K562 (cell line): ENCODE measurements around the gene DHRS12. TPM values are rescaled to one million over a fixed set of nuclear protein-coding genes. Genes with fewer than 3 reads are reported as not detected.

ENCODE experiments used
- ATAC-seq: fragments of 200-7000 bp; cut with Tn5 transposase; 3 replicates; pipeline ENCODE4 v1.9.1; 2020; ENCODE audit warnings: moderate library complexity
- BruUV-seq: library from RNA; stranded (reverse); fragments of 400-500 nt; replicated peaks from 2 replicates; lab custom pipeline; 2021; lab: Mats Ljungman, UMichigan
- CTCF ChIA-PET: fragments of 300-600 bp; formaldehyde crosslinking; extraction: SDS; loops from one replicate; lab custom pipeline; 2021; ENCODE audit warnings: low intra/inter-chr PET ratio; lab: Yijun Ruan, JAX
- POLR2A ChIA-PET: fragments of 300-600, 350-650 bp; sonication (Branson Sonifier 250); formaldehyde crosslinking; extraction: SDS; loops from one replicate; lab custom pipeline; 2021; ENCODE audit warnings: antibody characterized with exemption, inconsistent platforms; lab: Yijun Ruan, JAX
- DNase-seq, 4 experiments: peaks; one replicate each; pipeline versions ENCODE4 v3.0.0 to v3.0.0-alpha.2; 2011 to 2018; ENCODE audit warnings: low spot score in 3 of 4, mixed read lengths in 3 of 4; ENCODE audit errors: extremely low read depth in 1 of 4
- FAIRE-seq: peaks from 2 replicates; lab custom pipeline; 2011; peaks lifted over from hg19 to GRCh38; lab: Jason Lieb, UNC
- H2AFZ ChIP-seq: 2 replicates; pipeline ENCODE4 v1.6.0; 2011; ENCODE audit warnings: low read depth, low read length, control low read depth, inconsistent platforms
- H3K27ac ChIP-seq: fragments of 200-600 bp; 3 replicates; pipeline ENCODE4 v1.8.0; 2011; ENCODE audit warnings: low read depth, mild to moderate bottlenecking, control low read depth, inconsistent platforms, low read length, moderate library complexity, mixed read lengths; ENCODE audit errors: extremely low read depth
- H3K27me3 ChIP-seq, 2 experiments: fragments of 300-600 bp in 1 of 2; 2 replicates in 1 of 2; 3 replicates in 1 of 2; pipeline versions ENCODE4 v1.6.0 to v1.8.0; 2011; ENCODE audit warnings: inconsistent platforms in 2 of 2, low read length in 2 of 2, mild to moderate bottlenecking in 1 of 2, mixed read lengths in 1 of 2, moderate library complexity in 1 of 2; ENCODE audit not compliant: control insufficient read depth in 2 of 2, insufficient read depth in 2 of 2
- H3K36me3 ChIP-seq: fragments of 300-600 bp; 3 replicates; pipeline ENCODE4 v1.8.0; 2011; ENCODE audit warnings: mild to moderate bottlenecking, low read length, inconsistent platforms; ENCODE audit not compliant: control insufficient read depth, insufficient read depth
- H3K4me1 ChIP-seq, 2 experiments: fragments of 200-600 bp in 1 of 2; replicated peaks in 1 of 2; 2 replicates in 1 of 2; 3 replicates in 1 of 2; pipeline versions ENCODE4 v1.5.1 to v1.8.0; 2011; ENCODE audit warnings: inconsistent platforms in 2 of 2, low read length in 2 of 2, mild to moderate bottlenecking in 1 of 2, mixed read lengths in 1 of 2, moderate library complexity in 1 of 2; ENCODE audit not compliant: control insufficient read depth in 2 of 2, insufficient read depth in 2 of 2
- H3K4me2 ChIP-seq: 2 replicates; pipeline ENCODE4 v1.6.1; 2011; ENCODE audit warnings: low read length, control low read depth, inconsistent platforms, mixed read lengths; ENCODE audit not compliant: insufficient read depth
- H3K4me3 ChIP-seq: fragments of 200-600 bp; sonication (generic), shearing (Covaris generic); 2 replicates; pipeline ENCODE4 v1.5.1; 2016; ENCODE audit warnings: control low read depth, inconsistent platforms
- H3K79me2 ChIP-seq: fragments of 200-600 bp; 3 replicates; pipeline ENCODE4 v1.8.0; 2011; ENCODE audit warnings: low read length, inconsistent platforms; ENCODE audit not compliant: control insufficient read depth, insufficient read depth
- H3K9ac ChIP-seq, 2 experiments: 2 replicates each; pipeline versions ENCODE4 v1.6.0 to v1.6.1; 2011; ENCODE audit warnings: low read depth in 2 of 2, low read length in 2 of 2, control low read depth in 1 of 2, inconsistent platforms in 1 of 2, mild to moderate bottlenecking in 1 of 2, mixed read lengths in 1 of 2; ENCODE audit not compliant: insufficient read depth in 1 of 2
- H3K9me1 ChIP-seq: one replicate; pipeline ENCODE4 v1.6.0; 2011; ENCODE audit warnings: inconsistent platforms, mild to moderate bottlenecking, low read length, moderate library complexity; ENCODE audit not compliant: control insufficient read depth, insufficient read depth
- H3K9me3 ChIP-seq: replicated peaks from 2 replicates; pipeline ENCODE4 v1.5.1; 2011; ENCODE audit warnings: low read depth, low read length, inconsistent platforms; ENCODE audit not compliant: control insufficient read depth, insufficient read depth
- H4K20me1 ChIP-seq: replicated peaks from 2 replicates; pipeline ENCODE4 v1.6.1; 2011; ENCODE audit warnings: low read length, inconsistent platforms, mixed read lengths; ENCODE audit not compliant: control insufficient read depth, insufficient read depth
- HNRNPUL1 ChIP-seq: fragments of 200-400 bp; formaldehyde crosslinking; IDR thresholded peaks from 2 replicates; pipeline ENCODE4 v1.6.1; 2017; ENCODE audit warnings: low read length
- LARP7 ChIP-seq: fragments of 450-650 bp; IDR thresholded peaks from 2 replicates; pipeline ENCODE4 v1.6.1; 2016
- NR4A1 ChIP-seq, 2 experiments: fragments of 250-450 bp in 1 of 2; fragments of 450-650 bp in 1 of 2; sonication (Bioruptor Pico) in 1 of 2; IDR thresholded peaks; 2 replicates each; pipeline versions ENCODE4 v1.4.0 to v1.6.1; 2016 to 2020; ENCODE audit warnings: mild to moderate bottlenecking in 2 of 2, missing compliant biosample characterization in 1 of 2, missing genetic modification characterization in 1 of 2, moderate library complexity in 1 of 2
- ZNF347 ChIP-seq: fragments of 450-650 bp; formaldehyde crosslinking; IDR thresholded peaks from 2 replicates; pipeline ENCODE4 v1.4.0; 2020; ENCODE audit warnings: low read depth, mild to moderate bottlenecking, moderate library complexity
- WGBS: fragments of 100-300 bp; shearing (Covaris generic); methylation state at CpG from one replicate; pipeline ENCODE4 v1.1.6; 2016; ENCODE audit warnings: low coverage, mixed read lengths; ENCODE audit not compliant: insufficient coverage; ENCODE audit errors: missing lambda C conversion rate; 5-methylcytosine and 5-hydroxymethylcytosine counted together
- in situ Hi-C: fragments of 300-500 bp; cut with MboI; formaldehyde crosslinking; loops from 4 replicates; pipeline ENCODE4 v1.15.0; 2018; ENCODE audit warnings: inconsistent platforms, mixed read lengths
- intact Hi-C: fragments of 100-400 bp; cut with micrococcal nuclease; formaldehyde crosslinking; loops from 2 replicates; pipeline ENCODE4 v1.14.2; 2022
- polyA plus RNA-seq, 8 experiments: library from polyadenylated mRNA; depleted of rRNA in 4 of 8; stranded (reverse) in 5 of 8; unstranded in 3 of 8; fragments of >200 nt; fragmentation: Nextera tagmentation in 2 of 8; fragmentation: Illumina TruSeq in 1 of 8; extraction: Ambion mirVana in 2 of 8; extraction: Trizol in 1 of 8; gene quantifications; 2 replicates each; pipeline versions ENCODE4 v1.2.1 to v1.2.3, GENCODE V29; 2011 to 2014; ENCODE audit warnings: inconsistent platforms in 1 of 8, missing spikeins in 1 of 8
- total RNA-seq, 7 experiments: library from RNA; depleted of rRNA in 6 of 7; stranded (reverse); fragments of >200 nt in 6 of 7; fragmentation: Illumina TruSeq in 2 of 7; extraction: Trizol in 2 of 7; gene quantifications; 2 replicates each; pipeline versions ENCODE4 v1.2.1 to v1.2.3, GENCODE V29; 2011 to 2021; ENCODE audit warnings: low replicate concordance in 1 of 7
- TF ChIP-seq, protein P1 (sequence below): fragments of 450-650 bp; IDR thresholded peaks from 2 replicates; pipeline ENCODE4 v1.6.1; 2016; ENCODE audit warnings: antibody characterized with exemption
- TF ChIP-seq, protein P2 (sequence below): fragments of 200-600 bp; sonication (generic); IDR thresholded peaks from one replicate; pipeline ENCODE4 v1.6.1; 2012; ENCODE audit warnings: mild to moderate bottlenecking, low read depth, low read length, inconsistent platforms
- TF ChIP-seq, protein P3 (sequence below): fragments of 450-650 bp; IDR thresholded peaks from one replicate; pipeline ENCODE4 v1.6.1; 2018; ENCODE audit warnings: mild to moderate bottlenecking, moderate library complexity; ENCODE audit not compliant: partially characterized antibody

DHRS12 gene
- total and polyA plus RNA-seq, 9 of the 15 experiments (the other 6 are each of a cell fraction or from before 2014, with no cell fraction given): 0.62 to 2.7 (median 0.98) TPM

DNA sequence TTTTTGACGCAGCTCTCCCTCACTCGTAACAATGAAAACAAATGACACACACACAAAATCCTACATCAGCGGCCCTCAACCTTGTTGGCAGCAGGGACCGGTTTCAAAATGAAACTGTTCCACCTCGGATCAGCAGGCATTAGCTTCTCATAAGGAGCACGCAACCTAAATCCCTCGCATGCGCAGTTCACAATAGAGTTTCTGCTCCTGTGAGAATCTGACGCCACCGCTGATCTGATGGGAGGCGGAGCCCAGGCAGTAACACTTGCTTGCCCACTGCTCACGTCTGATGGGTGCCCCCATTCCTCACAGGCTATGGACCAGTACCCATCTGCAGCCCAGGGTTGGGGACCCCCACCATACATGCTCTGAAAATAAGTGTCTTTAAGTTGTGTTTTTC, 43.4 kb downstream of the DHRS12 start (continued):
- TF ChIP-seq ZNF347: no peak
- no peak for TF ChIP-seq HNRNPUL1
- TF ChIP-seq LARP7: no peak
- TF ChIP-seq, protein P1, sequence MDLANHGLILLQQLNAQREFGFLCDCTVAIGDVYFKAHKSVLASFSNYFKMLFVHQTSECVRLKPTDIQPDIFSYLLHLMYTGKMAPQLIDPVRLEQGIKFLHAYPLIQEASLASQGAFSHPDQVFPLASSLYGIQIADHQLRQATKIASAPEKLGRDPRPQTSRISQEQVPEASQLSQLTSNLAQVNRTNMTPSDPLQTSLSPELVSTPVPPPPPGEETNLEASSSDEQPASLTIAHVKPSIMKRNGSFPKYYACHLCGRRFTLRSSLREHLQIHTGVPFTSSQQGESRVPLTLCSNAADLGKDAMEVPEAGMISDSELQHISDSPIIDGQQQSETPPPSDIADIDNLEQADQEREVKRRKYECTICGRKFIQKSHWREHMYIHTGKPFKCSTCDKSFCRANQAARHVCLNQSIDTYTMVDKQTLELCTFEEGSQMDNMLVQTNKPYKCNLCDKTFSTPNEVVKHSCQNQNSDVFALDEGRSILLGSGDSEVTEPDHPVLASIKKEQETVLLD: no peak

DNA sequence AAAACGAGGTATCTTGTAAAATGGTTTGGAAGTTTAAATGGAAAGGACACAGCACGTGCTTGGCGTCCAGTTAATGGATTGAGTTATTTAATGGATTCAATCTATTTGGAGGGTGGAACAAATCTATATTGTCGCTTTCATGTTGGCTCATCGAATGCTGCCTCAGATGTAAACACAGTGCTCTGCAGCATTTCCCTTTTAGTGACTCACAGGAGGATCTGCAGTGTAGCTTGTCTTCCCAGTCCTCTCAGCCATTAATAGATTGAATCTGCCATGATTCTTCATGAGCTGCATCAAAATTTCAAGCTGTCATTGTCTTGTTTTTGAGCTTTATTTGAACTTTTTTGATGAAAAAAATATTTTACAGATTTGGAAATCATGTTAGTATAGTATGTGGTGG, 44.7 kb downstream of the DHRS12 start:
- Histone ChIP-seq H3K79me2 (no peaks in the 10 kb centered on the region), H3K36me3 (peaks cover 14% of the 10 kb centered on the region; the same call in 2 of the 3 replicates), H3K4me3 (no peak overlapping the region), H3K9me1 (no peaks in the 10 kb centered on the region), H3K9me3 (no peaks in the 10 kb centered on the region), H3K9ac (no peak overlapping the region), H4K20me1 (no peaks in the 10 kb centered on the region), H2AFZ (no peak overlapping the region), H3K4me2 (no peak overlapping the region), H3K27ac (no peak overlapping the region), H3K27me3 (no peaks in the 10 kb centered on the region), H3K4me1 (no peaks in the 10 kb centered on the region)
- ATAC-seq (no peak), DNase-seq (no peak), FAIRE-seq (no peak)
- POLR2A ChIA-PET: interaction anchor here (1.3 kb wide), 1 partner anchor 9 kb away, joined by 4 read pairs; no protein-coding TSS in a partner anchor
- intact Hi-C loops (loop anchor here (10.0 kb wide), 1 partner anchor 174 kb away; the partner anchor contains the start of gene WDFY2), in situ Hi-C loops (no loop called here)
- WGBS: 89% methylated on average over 5 of the region's 5 CpGs
- CTCF ChIA-PET: no interaction called here
- no TSS peak for BruUV-seq
- TF ChIP-seq, protein P2, sequence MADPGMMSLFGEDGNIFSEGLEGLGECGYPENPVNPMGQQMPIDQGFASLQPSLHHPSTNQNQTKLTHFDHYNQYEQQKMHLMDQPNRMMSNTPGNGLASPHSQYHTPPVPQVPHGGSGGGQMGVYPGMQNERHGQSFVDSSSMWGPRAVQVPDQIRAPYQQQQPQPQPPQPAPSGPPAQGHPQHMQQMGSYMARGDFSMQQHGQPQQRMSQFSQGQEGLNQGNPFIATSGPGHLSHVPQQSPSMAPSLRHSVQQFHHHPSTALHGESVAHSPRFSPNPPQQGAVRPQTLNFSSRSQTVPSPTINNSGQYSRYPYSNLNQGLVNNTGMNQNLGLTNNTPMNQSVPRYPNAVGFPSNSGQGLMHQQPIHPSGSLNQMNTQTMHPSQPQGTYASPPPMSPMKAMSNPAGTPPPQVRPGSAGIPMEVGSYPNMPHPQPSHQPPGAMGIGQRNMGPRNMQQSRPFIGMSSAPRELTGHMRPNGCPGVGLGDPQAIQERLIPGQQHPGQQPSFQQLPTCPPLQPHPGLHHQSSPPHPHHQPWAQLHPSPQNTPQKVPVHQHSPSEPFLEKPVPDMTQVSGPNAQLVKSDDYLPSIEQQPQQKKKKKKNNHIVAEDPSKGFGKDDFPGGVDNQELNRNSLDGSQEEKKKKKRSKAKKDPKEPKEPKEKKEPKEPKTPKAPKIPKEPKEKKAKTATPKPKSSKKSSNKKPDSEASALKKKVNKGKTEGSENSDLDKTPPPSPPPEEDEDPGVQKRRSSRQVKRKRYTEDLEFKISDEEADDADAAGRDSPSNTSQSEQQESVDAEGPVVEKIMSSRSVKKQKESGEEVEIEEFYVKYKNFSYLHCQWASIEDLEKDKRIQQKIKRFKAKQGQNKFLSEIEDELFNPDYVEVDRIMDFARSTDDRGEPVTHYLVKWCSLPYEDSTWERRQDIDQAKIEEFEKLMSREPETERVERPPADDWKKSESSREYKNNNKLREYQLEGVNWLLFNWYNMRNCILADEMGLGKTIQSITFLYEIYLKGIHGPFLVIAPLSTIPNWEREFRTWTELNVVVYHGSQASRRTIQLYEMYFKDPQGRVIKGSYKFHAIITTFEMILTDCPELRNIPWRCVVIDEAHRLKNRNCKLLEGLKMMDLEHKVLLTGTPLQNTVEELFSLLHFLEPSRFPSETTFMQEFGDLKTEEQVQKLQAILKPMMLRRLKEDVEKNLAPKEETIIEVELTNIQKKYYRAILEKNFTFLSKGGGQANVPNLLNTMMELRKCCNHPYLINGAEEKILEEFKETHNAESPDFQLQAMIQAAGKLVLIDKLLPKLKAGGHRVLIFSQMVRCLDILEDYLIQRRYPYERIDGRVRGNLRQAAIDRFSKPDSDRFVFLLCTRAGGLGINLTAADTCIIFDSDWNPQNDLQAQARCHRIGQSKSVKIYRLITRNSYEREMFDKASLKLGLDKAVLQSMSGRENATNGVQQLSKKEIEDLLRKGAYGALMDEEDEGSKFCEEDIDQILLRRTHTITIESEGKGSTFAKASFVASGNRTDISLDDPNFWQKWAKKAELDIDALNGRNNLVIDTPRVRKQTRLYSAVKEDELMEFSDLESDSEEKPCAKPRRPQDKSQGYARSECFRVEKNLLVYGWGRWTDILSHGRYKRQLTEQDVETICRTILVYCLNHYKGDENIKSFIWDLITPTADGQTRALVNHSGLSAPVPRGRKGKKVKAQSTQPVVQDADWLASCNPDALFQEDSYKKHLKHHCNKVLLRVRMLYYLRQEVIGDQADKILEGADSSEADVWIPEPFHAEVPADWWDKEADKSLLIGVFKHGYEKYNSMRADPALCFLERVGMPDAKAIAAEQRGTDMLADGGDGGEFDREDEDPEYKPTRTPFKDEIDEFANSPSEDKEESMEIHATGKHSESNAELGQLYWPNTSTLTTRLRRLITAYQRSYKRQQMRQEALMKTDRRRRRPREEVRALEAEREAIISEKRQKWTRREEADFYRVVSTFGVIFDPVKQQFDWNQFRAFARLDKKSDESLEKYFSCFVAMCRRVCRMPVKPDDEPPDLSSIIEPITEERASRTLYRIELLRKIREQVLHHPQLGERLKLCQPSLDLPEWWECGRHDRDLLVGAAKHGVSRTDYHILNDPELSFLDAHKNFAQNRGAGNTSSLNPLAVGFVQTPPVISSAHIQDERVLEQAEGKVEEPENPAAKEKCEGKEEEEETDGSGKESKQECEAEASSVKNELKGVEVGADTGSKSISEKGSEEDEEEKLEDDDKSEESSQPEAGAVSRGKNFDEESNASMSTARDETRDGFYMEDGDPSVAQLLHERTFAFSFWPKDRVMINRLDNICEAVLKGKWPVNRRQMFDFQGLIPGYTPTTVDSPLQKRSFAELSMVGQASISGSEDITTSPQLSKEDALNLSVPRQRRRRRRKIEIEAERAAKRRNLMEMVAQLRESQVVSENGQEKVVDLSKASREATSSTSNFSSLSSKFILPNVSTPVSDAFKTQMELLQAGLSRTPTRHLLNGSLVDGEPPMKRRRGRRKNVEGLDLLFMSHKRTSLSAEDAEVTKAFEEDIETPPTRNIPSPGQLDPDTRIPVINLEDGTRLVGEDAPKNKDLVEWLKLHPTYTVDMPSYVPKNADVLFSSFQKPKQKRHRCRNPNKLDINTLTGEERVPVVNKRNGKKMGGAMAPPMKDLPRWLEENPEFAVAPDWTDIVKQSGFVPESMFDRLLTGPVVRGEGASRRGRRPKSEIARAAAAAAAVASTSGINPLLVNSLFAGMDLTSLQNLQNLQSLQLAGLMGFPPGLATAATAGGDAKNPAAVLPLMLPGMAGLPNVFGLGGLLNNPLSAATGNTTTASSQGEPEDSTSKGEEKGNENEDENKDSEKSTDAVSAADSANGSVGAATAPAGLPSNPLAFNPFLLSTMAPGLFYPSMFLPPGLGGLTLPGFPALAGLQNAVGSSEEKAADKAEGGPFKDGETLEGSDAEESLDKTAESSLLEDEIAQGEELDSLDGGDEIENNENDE: no peak
- TF ChIP-seq, protein P3, sequence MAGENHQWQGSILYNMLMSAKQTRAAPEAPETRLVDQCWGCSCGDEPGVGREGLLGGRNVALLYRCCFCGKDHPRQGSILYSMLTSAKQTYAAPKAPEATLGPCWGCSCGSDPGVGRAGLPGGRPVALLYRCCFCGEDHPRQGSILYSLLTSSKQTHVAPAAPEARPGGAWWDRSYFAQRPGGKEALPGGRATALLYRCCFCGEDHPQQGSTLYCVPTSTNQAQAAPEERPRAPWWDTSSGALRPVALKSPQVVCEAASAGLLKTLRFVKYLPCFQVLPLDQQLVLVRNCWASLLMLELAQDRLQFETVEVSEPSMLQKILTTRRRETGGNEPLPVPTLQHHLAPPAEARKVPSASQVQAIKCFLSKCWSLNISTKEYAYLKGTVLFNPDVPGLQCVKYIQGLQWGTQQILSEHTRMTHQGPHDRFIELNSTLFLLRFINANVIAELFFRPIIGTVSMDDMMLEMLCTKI: no peak
- TF ChIP-seq NR4A1 (CRISPR knock-in tag; IDR thresholded peaks at IDR 0.05) (no peak), NR4A1 (tag; IDR thresholded peaks at IDR 0.05) (no peak)
